Mucosa of descending colon (tissue), 3 donors: ENCODE data around the gene MED29. TPM values are rescaled to one million over a fixed set of nuclear protein-coding genes. Genes with fewer than 3 reads are reported as not detected.

Source experiments
- ATAC-seq: fragments of 200-7000 bp; cut with Tn5 transposase; one replicate; pipeline ENCODE4 v1.9.1; 2020; ENCODE audit warnings: mild to moderate bottlenecking, moderate library complexity
- DNase-seq, 3 donors: peaks; one replicate each; pipeline ENCODE4 v3.0.0-alpha.2; 2020
- H3K36me3 ChIP-seq: fragments of 200-600 bp; one replicate; pipeline ENCODE4 v1.8.0; 2021; ENCODE audit warnings: low read depth, mild to moderate bottlenecking
- H3K4me1 ChIP-seq: fragments of 200-600 bp; one replicate; pipeline ENCODE4 v1.8.0; 2021; ENCODE audit warnings: low read depth, mild to moderate bottlenecking
- H3K4me3 ChIP-seq: fragments of 200-600 bp; one replicate; pipeline ENCODE4 v1.8.0; 2021; ENCODE audit warnings: mild to moderate bottlenecking
- H3K9me3 ChIP-seq: fragments of 200-600 bp; one replicate; pipeline ENCODE4 v1.8.0; 2021; ENCODE audit warnings: mild to moderate bottlenecking
- intact Hi-C, 2 donors: fragments of 100-400 bp; cut with DNase I in 1 of 2; cut with micrococcal nuclease in 1 of 2; formaldehyde crosslinking; loops; one replicate each; pipeline versions ENCODE4 v1.11.0 to v1.11.1; 2022; cut with DNase I, micrococcal nuclease
- total RNA-seq, 3 donors: library from RNA; stranded (reverse); fragmentation: NEBNext Ultra II Directional in 2 of 3; extraction: Animal tissue kit (Norgen Biotek cat#: 25700) in 2 of 3; gene quantifications; one replicate each; pipeline versions ENCODE4 v1.2.1 to v1.2.4, GENCODE V29; 2021 to 2023
- TF ChIP-seq, protein P1 (sequence below): fragments of 200-600 bp; IDR thresholded peaks from one replicate; pipeline ENCODE4 v1.8.0; 2022; ENCODE audit warnings: antibody characterized with exemption, mild to moderate bottlenecking
- donor health status: DM: no; HTN: no; CAD: no; lungs with moderate emphysema.
- donor health status: DM: no; HTN: no; CAD: no.
- donor health status: DM: no; HTN: yes; CAD: no.

The MED29 gene
- total RNA-seq, 3 donors from 2014 or later = 28.4 to 31.2 (median 28.8) TPM

DNA sequence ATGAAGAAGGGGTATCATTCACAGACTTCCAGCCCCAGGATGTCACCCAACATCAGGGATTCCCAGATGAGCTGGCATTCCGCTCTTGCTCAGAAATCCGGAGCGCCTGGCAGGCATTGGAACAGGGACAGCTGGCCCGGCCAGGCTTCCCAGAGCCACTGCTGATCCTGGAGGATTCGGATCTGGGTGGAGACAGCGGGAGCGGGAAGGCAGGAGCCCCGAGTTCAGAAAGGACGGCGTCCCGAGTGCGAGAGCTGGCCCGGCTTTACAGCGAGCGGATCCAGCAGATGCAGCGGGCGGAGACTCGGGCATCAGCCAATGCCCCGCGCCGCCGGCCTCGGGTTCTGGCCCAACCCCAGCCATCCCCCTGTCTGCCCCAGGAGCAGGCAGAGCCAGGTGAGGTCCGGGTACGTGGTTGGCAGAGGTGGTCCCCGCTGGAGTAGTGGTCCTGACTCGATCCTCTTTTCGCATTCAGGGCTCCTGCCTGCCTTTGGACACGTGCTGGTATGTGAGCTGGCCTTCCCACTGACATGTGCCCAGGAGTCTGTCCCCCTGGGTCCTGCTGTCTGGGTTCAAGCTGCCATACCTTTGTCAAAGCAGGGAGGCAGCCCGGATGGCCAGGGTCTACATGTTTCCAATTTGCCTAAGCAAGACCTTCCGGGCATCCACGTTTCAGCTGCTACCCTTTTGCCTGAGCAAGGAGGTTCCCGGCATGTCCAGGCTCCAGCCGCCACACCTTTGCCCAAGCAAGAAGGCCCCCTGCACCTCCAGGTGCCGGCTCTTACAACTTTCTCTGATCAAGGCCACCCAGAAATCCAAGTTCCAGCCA, 32.3 kb downstream of the MED29 start:
- no peaks in the 10 kb centered on the region for H3K36me3 ChIP-seq
- intact Hi-C loops = no loop called here
- H3K9me3 ChIP-seq = no peaks in the 10 kb centered on the region
- no peak for ATAC-seq
- DNase-seq = peak in 2 of 3 donors; percentile 18 to 44
- H3K4me1 ChIP-seq = no peaks in the 10 kb centered on the region
- TF ChIP-seq, protein P1, sequence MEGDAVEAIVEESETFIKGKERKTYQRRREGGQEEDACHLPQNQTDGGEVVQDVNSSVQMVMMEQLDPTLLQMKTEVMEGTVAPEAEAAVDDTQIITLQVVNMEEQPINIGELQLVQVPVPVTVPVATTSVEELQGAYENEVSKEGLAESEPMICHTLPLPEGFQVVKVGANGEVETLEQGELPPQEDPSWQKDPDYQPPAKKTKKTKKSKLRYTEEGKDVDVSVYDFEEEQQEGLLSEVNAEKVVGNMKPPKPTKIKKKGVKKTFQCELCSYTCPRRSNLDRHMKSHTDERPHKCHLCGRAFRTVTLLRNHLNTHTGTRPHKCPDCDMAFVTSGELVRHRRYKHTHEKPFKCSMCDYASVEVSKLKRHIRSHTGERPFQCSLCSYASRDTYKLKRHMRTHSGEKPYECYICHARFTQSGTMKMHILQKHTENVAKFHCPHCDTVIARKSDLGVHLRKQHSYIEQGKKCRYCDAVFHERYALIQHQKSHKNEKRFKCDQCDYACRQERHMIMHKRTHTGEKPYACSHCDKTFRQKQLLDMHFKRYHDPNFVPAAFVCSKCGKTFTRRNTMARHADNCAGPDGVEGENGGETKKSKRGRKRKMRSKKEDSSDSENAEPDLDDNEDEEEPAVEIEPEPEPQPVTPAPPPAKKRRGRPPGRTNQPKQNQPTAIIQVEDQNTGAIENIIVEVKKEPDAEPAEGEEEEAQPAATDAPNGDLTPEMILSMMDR = no peak
- H3K4me3 ChIP-seq = no peak overlapping the region

DNA sequence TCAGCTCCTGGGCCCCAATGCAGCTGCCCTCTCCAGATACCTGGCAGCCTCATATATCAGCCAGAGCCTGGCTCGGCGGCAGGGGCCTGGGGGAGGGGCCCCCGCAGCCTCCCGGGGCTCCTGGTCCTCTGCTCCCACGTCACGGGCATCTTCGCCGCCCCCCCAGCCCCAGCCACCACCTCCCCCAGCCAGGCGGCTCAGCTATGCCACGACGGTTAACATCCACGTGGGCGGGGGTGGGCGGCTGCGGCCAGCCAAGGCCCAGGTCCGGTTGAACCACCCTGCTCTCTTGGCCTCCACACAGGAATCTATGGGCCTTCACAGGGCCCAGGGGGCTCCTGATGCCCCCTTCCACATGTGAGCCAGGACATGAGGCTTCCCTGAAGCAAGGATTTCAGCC, 33.8 kb downstream of the MED29 start:
- no peaks in the 10 kb centered on the region for H3K36me3 ChIP-seq
- ATAC-seq = no peak
- H3K4me1 ChIP-seq = no peaks in the 10 kb centered on the region
- TF ChIP-seq, protein P1 = no peak
- DNase-seq = no peak
- no peaks in the 10 kb centered on the region for H3K9me3 ChIP-seq
- intact Hi-C loops = no loop called here
- no peak overlapping the region for H3K4me3 ChIP-seq

DNA sequence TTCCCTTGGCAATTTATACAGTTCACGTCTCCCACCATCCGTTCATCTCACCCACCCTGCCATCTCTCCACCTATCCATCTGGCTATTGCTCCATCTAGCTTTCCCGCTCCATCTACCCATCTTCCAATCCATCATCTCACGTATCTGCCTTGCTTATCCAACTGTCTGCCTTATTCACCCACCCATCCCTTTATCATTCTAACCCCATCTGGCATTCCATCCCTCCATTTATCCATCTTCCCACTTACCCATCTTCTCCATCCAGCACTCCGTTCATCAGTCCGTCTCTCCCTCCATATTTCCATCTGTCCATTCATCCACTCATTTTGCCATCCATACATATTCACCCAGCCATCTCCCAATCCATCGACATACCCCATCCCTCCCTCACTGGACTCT, 34.6 kb downstream of the MED29 start:
- Histone ChIP-seq H3K4me3 (no peak overlapping the region), H3K9me3 (no peaks in the 10 kb centered on the region), H3K4me1 (no peaks in the 10 kb centered on the region), H3K36me3 (no peaks in the 10 kb centered on the region)
- DNase-seq (no peak), ATAC-seq (no peak)
- TF ChIP-seq, protein P1 = no peak
- intact Hi-C loops = no loop called here

DNA sequence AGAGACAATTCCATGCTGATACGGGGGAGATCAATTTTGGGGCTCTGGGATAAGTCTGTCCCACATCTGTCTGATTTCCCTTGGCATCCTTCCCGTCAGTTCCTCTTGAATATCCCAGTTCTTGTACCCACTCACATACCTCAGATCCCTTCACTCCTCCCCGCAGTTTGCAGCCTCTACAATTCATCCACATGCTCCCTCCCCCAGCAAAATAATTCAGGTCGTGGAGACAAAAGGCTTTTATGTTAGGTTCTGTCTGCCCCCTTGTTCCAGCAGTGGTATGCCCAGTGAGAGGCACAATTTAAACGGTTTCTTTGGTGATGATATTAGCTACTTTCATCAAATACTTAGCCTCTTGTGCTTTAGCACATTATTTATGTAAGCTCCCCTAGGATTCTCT, 35.0 kb downstream of the MED29 start:
- Histone ChIP-seq H3K4me1 (peaks cover 2% of the 10 kb centered on the region), H3K4me3 (no peak overlapping the region), H3K9me3 (no peaks in the 10 kb centered on the region), H3K36me3 (no peaks in the 10 kb centered on the region)
- intact Hi-C loops = no loop called here
- TF ChIP-seq, protein P1 = no peak
- DNase-seq (no peak), ATAC-seq (no peak)

GRCh38 chr19:39427707-39428106, 36.5 kb downstream of the MED29 start:
- DNase-seq (no peak), ATAC-seq (no peak)
- no peak overlapping the region for H3K4me3 ChIP-seq
- TF ChIP-seq, protein P1 = no peak
- H3K36me3 ChIP-seq = no peaks in the 10 kb centered on the region
- no peaks in the 10 kb centered on the region for H3K9me3 ChIP-seq
- intact Hi-C loops = no loop called here
- H3K4me1 ChIP-seq = peaks cover 3% of the 10 kb centered on the region
